ENCODE results near the gene ZP1. TPM values are rescaled to one million over a fixed set of nuclear protein-coding genes. Genes with fewer than 3 reads are reported as not detected.
A peak's percentile ranks its signal among the peaks of the same experiment; 100 is the strongest.

ZP1 gene
- total RNA-seq, 1 experiment from 2014 or later, result not detected

DNA sequence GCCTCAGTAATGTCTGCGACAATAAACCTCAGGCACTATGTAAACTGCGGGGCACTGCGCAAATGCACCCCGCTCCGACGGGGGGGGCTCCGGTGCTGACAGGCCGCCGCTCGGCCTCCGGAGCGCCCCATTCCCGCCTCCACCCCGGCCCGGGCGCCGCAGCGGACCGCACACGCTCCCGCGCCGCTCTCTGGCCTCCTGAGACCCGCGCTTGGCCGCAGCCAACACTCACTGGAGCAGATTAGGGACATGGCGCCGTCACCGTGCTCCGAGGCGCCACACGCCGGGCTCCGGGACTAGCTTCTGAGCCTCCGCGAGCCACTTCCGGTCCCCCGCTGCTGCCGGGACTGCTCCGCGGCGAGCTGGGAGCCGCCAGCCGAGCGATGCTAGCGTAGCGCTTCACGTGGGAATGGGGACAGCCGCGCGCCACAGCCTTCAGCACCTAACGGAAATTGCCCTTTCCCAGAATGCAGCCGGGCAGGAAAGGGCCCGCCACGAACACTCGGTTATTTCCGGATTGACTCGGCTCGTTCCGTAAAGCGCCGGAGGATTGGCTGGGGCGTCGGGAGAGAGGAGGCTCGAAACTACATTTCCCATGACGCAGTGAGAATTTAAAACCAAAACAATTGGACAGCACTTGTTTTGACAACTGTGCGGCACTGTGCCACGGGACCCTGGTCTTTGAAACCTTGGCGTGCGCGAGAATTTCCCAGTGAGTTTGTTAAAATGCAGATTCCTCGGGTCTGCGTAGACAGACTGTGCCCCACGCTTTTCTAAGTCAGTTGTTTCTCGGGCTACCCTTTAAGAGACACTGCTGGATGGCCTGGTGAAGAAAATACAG lies 39.0 kb downstream of the ZP1 start, which contains the start of gene PRPF19 (continued):
- TF ChIP-seq, protein P1, sequence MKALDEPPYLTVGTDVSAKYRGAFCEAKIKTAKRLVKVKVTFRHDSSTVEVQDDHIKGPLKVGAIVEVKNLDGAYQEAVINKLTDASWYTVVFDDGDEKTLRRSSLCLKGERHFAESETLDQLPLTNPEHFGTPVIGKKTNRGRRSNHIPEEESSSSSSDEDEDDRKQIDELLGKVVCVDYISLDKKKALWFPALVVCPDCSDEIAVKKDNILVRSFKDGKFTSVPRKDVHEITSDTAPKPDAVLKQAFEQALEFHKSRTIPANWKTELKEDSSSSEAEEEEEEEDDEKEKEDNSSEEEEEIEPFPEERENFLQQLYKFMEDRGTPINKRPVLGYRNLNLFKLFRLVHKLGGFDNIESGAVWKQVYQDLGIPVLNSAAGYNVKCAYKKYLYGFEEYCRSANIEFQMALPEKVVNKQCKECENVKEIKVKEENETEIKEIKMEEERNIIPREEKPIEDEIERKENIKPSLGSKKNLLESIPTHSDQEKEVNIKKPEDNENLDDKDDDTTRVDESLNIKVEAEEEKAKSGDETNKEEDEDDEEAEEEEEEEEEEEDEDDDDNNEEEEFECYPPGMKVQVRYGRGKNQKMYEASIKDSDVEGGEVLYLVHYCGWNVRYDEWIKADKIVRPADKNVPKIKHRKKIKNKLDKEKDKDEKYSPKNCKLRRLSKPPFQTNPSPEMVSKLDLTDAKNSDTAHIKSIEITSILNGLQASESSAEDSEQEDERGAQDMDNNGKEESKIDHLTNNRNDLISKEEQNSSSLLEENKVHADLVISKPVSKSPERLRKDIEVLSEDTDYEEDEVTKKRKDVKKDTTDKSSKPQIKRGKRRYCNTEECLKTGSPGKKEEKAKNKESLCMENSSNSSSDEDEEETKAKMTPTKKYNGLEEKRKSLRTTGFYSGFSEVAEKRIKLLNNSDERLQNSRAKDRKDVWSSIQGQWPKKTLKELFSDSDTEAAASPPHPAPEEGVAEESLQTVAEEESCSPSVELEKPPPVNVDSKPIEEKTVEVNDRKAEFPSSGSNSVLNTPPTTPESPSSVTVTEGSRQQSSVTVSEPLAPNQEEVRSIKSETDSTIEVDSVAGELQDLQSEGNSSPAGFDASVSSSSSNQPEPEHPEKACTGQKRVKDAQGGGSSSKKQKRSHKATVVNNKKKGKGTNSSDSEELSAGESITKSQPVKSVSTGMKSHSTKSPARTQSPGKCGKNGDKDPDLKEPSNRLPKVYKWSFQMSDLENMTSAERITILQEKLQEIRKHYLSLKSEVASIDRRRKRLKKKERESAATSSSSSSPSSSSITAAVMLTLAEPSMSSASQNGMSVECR (CRISPR knock-in tag; IDR thresholded peaks at IDR 0.05; ENCODE audit: borderline replicate concordance), result peak; percentile 90; the same call in 1 of the 2 replicates
- TF ChIP-seq, protein P2, sequence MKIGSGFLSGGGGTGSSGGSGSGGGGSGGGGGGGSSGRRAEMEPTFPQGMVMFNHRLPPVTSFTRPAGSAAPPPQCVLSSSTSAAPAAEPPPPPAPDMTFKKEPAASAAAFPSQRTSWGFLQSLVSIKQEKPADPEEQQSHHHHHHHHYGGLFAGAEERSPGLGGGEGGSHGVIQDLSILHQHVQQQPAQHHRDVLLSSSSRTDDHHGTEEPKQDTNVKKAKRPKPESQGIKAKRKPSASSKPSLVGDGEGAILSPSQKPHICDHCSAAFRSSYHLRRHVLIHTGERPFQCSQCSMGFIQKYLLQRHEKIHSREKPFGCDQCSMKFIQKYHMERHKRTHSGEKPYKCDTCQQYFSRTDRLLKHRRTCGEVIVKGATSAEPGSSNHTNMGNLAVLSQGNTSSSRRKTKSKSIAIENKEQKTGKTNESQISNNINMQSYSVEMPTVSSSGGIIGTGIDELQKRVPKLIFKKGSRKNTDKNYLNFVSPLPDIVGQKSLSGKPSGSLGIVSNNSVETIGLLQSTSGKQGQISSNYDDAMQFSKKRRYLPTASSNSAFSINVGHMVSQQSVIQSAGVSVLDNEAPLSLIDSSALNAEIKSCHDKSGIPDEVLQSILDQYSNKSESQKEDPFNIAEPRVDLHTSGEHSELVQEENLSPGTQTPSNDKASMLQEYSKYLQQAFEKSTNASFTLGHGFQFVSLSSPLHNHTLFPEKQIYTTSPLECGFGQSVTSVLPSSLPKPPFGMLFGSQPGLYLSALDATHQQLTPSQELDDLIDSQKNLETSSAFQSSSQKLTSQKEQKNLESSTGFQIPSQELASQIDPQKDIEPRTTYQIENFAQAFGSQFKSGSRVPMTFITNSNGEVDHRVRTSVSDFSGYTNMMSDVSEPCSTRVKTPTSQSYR (CRISPR knock-in tag; IDR thresholded peaks at IDR 0.05), result no peak
- peak; percentile 65 for TF ChIP-seq FOXK1 (CRISPR knock-in tag; IDR thresholded peaks at IDR 0.05)
- TF ChIP-seq ZNF317 (CRISPR knock-in tag; IDR thresholded peaks at IDR 0.05; ENCODE audit: borderline replicate concordance, low read depth), result peak; percentile 6; the same call in 1 of the 2 replicates
- peak; percentile 24; the same call in 1 of the 2 replicates for TF ChIP-seq TEAD1 (CRISPR knock-in tag; IDR thresholded peaks at IDR 0.05)
- no peak for TF ChIP-seq TCF7 (CRISPR knock-in tag; IDR thresholded peaks at IDR 0.05; ENCODE audit: low read depth)
- no peak for TF ChIP-seq ZNF263 (CRISPR knock-in tag; IDR thresholded peaks at IDR 0.05; ENCODE audit: low read depth)
- no peak for TF ChIP-seq NFATC4 (CRISPR knock-in tag; IDR thresholded peaks at IDR 0.05)
- TF ChIP-seq IRF2 (CRISPR knock-in tag; IDR thresholded peaks at IDR 0.05; ENCODE audit: borderline replicate concordance, low read depth), result no peak
- TF ChIP-seq EMX1 (CRISPR knock-in tag; IDR thresholded peaks at IDR 0.05), result no peak
- TF ChIP-seq HMGA2 (CRISPR knock-in tag; IDR thresholded peaks at IDR 0.05), result no peak
- TF ChIP-seq ESRRA (CRISPR knock-in tag; IDR thresholded peaks at IDR 0.05; ENCODE audit: borderline replicate concordance), result peak; percentile 37; the same call in 1 of the 2 replicates
- TF ChIP-seq, protein P3, sequence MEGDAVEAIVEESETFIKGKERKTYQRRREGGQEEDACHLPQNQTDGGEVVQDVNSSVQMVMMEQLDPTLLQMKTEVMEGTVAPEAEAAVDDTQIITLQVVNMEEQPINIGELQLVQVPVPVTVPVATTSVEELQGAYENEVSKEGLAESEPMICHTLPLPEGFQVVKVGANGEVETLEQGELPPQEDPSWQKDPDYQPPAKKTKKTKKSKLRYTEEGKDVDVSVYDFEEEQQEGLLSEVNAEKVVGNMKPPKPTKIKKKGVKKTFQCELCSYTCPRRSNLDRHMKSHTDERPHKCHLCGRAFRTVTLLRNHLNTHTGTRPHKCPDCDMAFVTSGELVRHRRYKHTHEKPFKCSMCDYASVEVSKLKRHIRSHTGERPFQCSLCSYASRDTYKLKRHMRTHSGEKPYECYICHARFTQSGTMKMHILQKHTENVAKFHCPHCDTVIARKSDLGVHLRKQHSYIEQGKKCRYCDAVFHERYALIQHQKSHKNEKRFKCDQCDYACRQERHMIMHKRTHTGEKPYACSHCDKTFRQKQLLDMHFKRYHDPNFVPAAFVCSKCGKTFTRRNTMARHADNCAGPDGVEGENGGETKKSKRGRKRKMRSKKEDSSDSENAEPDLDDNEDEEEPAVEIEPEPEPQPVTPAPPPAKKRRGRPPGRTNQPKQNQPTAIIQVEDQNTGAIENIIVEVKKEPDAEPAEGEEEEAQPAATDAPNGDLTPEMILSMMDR (IDR thresholded peaks at IDR 0.05), result no peak
- TF ChIP-seq RORB (CRISPR knock-in tag; IDR thresholded peaks at IDR 0.05), result no peak
- TF ChIP-seq, protein P4, sequence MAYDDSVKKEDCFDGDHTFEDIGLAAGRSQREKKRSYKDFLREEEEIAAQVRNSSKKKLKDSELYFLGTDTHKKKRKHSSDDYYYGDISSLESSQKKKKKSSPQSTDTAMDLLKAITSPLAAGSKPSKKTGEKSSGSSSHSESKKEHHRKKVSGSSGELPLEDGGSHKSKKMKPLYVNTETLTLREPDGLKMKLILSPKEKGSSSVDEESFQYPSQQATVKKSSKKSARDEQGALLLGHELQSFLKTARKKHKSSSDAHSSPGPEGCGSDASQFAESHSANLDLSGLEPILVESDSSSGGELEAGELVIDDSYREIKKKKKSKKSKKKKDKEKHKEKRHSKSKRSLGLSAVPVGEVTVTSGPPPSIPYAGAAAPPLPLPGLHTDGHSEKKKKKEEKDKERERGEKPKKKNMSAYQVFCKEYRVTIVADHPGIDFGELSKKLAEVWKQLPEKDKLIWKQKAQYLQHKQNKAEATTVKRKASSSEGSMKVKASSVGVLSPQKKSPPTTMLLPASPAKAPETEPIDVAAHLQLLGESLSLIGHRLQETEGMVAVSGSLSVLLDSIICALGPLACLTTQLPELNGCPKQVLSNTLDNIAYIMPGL (CRISPR knock-in tag; IDR thresholded peaks at IDR 0.05), result peak; percentile 76; the same call in 1 of the 2 replicates
- TF ChIP-seq, protein P5, sequence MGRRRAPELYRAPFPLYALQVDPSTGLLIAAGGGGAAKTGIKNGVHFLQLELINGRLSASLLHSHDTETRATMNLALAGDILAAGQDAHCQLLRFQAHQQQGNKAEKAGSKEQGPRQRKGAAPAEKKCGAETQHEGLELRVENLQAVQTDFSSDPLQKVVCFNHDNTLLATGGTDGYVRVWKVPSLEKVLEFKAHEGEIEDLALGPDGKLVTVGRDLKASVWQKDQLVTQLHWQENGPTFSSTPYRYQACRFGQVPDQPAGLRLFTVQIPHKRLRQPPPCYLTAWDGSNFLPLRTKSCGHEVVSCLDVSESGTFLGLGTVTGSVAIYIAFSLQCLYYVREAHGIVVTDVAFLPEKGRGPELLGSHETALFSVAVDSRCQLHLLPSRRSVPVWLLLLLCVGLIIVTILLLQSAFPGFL (CRISPR knock-in tag; IDR thresholded peaks at IDR 0.05; ENCODE audit: borderline replicate concordance), result no peak
- TF ChIP-seq, protein P6, sequence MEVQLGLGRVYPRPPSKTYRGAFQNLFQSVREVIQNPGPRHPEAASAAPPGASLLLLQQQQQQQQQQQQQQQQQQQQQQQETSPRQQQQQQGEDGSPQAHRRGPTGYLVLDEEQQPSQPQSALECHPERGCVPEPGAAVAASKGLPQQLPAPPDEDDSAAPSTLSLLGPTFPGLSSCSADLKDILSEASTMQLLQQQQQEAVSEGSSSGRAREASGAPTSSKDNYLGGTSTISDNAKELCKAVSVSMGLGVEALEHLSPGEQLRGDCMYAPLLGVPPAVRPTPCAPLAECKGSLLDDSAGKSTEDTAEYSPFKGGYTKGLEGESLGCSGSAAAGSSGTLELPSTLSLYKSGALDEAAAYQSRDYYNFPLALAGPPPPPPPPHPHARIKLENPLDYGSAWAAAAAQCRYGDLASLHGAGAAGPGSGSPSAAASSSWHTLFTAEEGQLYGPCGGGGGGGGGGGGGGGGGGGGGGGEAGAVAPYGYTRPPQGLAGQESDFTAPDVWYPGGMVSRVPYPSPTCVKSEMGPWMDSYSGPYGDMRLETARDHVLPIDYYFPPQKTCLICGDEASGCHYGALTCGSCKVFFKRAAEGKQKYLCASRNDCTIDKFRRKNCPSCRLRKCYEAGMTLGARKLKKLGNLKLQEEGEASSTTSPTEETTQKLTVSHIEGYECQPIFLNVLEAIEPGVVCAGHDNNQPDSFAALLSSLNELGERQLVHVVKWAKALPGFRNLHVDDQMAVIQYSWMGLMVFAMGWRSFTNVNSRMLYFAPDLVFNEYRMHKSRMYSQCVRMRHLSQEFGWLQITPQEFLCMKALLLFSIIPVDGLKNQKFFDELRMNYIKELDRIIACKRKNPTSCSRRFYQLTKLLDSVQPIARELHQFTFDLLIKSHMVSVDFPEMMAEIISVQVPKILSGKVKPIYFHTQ (CRISPR knock-in tag; IDR thresholded peaks at IDR 0.05), result no peak
- no peak for TF ChIP-seq SMAD4 (CRISPR knock-in tag; IDR thresholded peaks at IDR 0.05)
- TF ChIP-seq, protein P7, sequence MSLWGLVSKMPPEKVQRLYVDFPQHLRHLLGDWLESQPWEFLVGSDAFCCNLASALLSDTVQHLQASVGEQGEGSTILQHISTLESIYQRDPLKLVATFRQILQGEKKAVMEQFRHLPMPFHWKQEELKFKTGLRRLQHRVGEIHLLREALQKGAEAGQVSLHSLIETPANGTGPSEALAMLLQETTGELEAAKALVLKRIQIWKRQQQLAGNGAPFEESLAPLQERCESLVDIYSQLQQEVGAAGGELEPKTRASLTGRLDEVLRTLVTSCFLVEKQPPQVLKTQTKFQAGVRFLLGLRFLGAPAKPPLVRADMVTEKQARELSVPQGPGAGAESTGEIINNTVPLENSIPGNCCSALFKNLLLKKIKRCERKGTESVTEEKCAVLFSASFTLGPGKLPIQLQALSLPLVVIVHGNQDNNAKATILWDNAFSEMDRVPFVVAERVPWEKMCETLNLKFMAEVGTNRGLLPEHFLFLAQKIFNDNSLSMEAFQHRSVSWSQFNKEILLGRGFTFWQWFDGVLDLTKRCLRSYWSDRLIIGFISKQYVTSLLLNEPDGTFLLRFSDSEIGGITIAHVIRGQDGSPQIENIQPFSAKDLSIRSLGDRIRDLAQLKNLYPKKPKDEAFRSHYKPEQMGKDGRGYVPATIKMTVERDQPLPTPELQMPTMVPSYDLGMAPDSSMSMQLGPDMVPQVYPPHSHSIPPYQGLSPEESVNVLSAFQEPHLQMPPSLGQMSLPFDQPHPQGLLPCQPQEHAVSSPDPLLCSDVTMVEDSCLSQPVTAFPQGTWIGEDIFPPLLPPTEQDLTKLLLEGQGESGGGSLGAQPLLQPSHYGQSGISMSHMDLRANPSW (CRISPR knock-in tag; conservative IDR thresholded peaks at IDR 0.05; ENCODE audit: low read depth), result no peak
- peak; percentile 74; the same call in 1 of the 2 replicates for TF ChIP-seq SMAD3 (CRISPR knock-in tag; IDR thresholded peaks at IDR 0.05; ENCODE audit: borderline replicate concordance)
